ENCODE results near the gene MAP6D1. TPM values are rescaled to one million over a fixed set of nuclear protein-coding genes. Genes with fewer than 3 reads are reported as not detected.

Gene MAP6D1
- total RNA-seq, 1 experiment from 2014 or later = 7.1 TPM

- peaks cover 19 to 73% (median 72%) of the 10 kb centered on the region in 3 experiments; a peak in 6 of 7 replicates for H3K36me3 Mint-ChIP-seq (ENCODE audit: insufficient read depth in 1 of 3, low read depth in 3 of 3)
- WGBS (ENCODE audit: extremely low coverage, insufficient read length, low lambda C conversion rate) = no CpG with 5 or more reads among the region's 4 CpGs
- H3T11ph ChIP-seq (ENCODE audit: low read length) = no peak overlapping the region
Observed at GRCh38 chr3:183845090-183845489, 19.7 kb upstream of the MAP6D1 start.

More at GRCh38 chr3:183845090-183845489, 19.7 kb upstream of the MAP6D1 start:
- H2BK12ac ChIP-seq (ENCODE audit: insufficient read length, low read depth, low read length) = no peak overlapping the region
- no peaks in the 10 kb centered on the region for H4K20me1 ChIP-seq (ENCODE audit: control insufficient read depth, insufficient read depth, insufficient read length)
- Mint-ChIP-seq H3K27me3 (ENCODE audit: low read depth) (no peaks in the 10 kb centered on the region), H3K27ac (peak overlapping the region in 2 of 3 experiments; percentile 20 to 49; a peak in 1 of 7 replicates), H3K4me1 (no peaks in the 10 kb centered on the region; a peak in 2 of 4 replicates), H3K4me3 (no peak overlapping the region), H3K9me3 (no peaks in the 10 kb centered on the region)
- H3K9me3 ChIP-seq (ENCODE audit: control insufficient read depth, low read depth, low read length) = no peaks in the 10 kb centered on the region
- no peaks in the 10 kb centered on the region for H3K79me2 ChIP-seq (ENCODE audit: insufficient read depth, low read length)
- TF ChIP-seq CTCF (conservative IDR thresholded peaks at IDR 0.05) = no peak
- no peaks in the 10 kb centered on the region for H3K27me3 ChIP-seq (ENCODE audit: insufficient read depth, low read length)
- no peak overlapping the region for H3K23ac ChIP-seq (ENCODE audit: insufficient read length, low read depth, low read length)
- H3K4me2 ChIP-seq (ENCODE audit: insufficient read depth, insufficient read length, low read length) = no peak overlapping the region
- no peak overlapping the region for H4K91ac ChIP-seq (ENCODE audit: insufficient read length, low read depth, low read length)
- no peak overlapping the region for H3K4ac ChIP-seq (ENCODE audit: low read depth, low read length)
- H4K5ac ChIP-seq (ENCODE audit: insufficient read length, low read depth, low read length) = no peak overlapping the region
- H3K18ac ChIP-seq (ENCODE audit: insufficient read length, low read depth, low read length) = no peak overlapping the region
- no peak overlapping the region for H2AFZ ChIP-seq (ENCODE audit: low read length)
- no peak overlapping the region for H2AK5ac ChIP-seq (ENCODE audit: insufficient read length, low read length)
- H3K23me2 ChIP-seq (ENCODE audit: insufficient read length, low read depth, low read length, poor library complexity, severe bottlenecking) = no peaks in the 10 kb centered on the region
- no peaks in the 10 kb centered on the region for H3K4me1 ChIP-seq (ENCODE audit: insufficient read depth, low read length)
- H3K56ac ChIP-seq (ENCODE audit: insufficient read length, low read depth, low read length) = no peak overlapping the region
- H3K14ac ChIP-seq (ENCODE audit: insufficient read depth, low read length) = no peak overlapping the region
- H2BK15ac ChIP-seq (ENCODE audit: low read depth, low read length) = no peak overlapping the region
- H2BK120ac ChIP-seq (ENCODE audit: low read depth, low read length, poor library complexity, severe bottlenecking) = no peak overlapping the region
- H2BK20ac ChIP-seq (ENCODE audit: low read depth, low read length, poor library complexity, severe bottlenecking) = no peak overlapping the region
- no peaks in the 10 kb centered on the region for H3K79me1 ChIP-seq (ENCODE audit: insufficient read depth, low read depth, low read length, poor library complexity, severe bottlenecking)
- H4K8ac ChIP-seq (replicated peaks; ENCODE audit: insufficient read length, low read depth, low read length) = no peak overlapping the region
- H2BK5ac ChIP-seq (ENCODE audit: insufficient read length, low read length) = no peak overlapping the region
- H3K9ac ChIP-seq (ENCODE audit: extremely low read depth, insufficient read length, low read length) = no peak overlapping the region
- no peak overlapping the region for H3K27ac ChIP-seq (ENCODE audit: insufficient read length, low read depth, low read length)
- no peak for DNase-seq

Data from H9 (cell line).